ENCODE results near the gene DCC. TPM values are rescaled to one million over a fixed set of nuclear protein-coding genes. Genes with fewer than 3 reads are reported as not detected.

DCC gene
- total and polyA plus RNA-seq, 9 of the 15 experiments (the other 6 are each of a cell fraction or from before 2014, with no cell fraction given) = not detected

GRCh38 chr18:53147472-53147871, 807.5 kb downstream of the DCC start:
- POLR2A ChIA-PET = no interaction called here
- DNase-seq (ENCODE audit: extremely low read depth in 1 of 4, low spot score in 3 of 4) (no peak), FAIRE-seq (no peak), ATAC-seq (no peak)
- H3K27ac ChIP-seq (ENCODE audit: extremely low read depth, low read depth, low read length) = no peak overlapping the region
- BruUV-seq (replicated peaks) = no TSS peak
- CTCF ChIA-PET (ENCODE audit: low intra/inter-chr PET ratio) = no interaction called here
- intact Hi-C loops (cut with micrococcal nuclease) = no loop called here
- no peak overlapping the region for H3K4me2 ChIP-seq (ENCODE audit: insufficient read depth, low read length)
- H3K9me1 ChIP-seq (ENCODE audit: control insufficient read depth, insufficient read depth, low read length) = no peaks in the 10 kb centered on the region
- in situ Hi-C loops (cut with MboI) = no loop called here
- H3K9me3 ChIP-seq (replicated peaks; ENCODE audit: control insufficient read depth, insufficient read depth, low read depth, low read length) = no peaks in the 10 kb centered on the region
- H3K4me3 ChIP-seq = no peak overlapping the region
- no peaks in the 10 kb centered on the region for H3K79me2 ChIP-seq (ENCODE audit: control insufficient read depth, insufficient read depth, low read length)
- H3K36me3 ChIP-seq (ENCODE audit: control insufficient read depth, insufficient read depth, low read length) = no peaks in the 10 kb centered on the region
- no peaks in the 10 kb centered on the region for H3K4me1 ChIP-seq (replicated peaks in 1 of 2; ENCODE audit: control insufficient read depth in 2 of 2, insufficient read depth in 2 of 2, low read length in 2 of 2)
- no peaks in the 10 kb centered on the region for H3K27me3 ChIP-seq (ENCODE audit: control insufficient read depth in 2 of 2, insufficient read depth in 2 of 2, low read length in 2 of 2)
- H4K20me1 ChIP-seq (replicated peaks; ENCODE audit: control insufficient read depth, insufficient read depth, low read length) = no peaks in the 10 kb centered on the region
- H2AFZ ChIP-seq (ENCODE audit: low read depth, low read length) = no peak overlapping the region
- H3K9ac ChIP-seq (ENCODE audit: insufficient read depth in 1 of 2, low read depth in 2 of 2, low read length in 2 of 2) = no peak overlapping the region
- TF ChIP-seq MCM5 (IDR thresholded peaks at IDR 0.05; ENCODE audit: low read depth) = no peak
- no peak for TF ChIP-seq LEF1 (IDR thresholded peaks at IDR 0.05)
- no peak for TF ChIP-seq CREB3 (tag; conservative IDR thresholded peaks at IDR 0.05; ENCODE audit: low read depth)
- no peak for TF ChIP-seq ZNF449 (CRISPR knock-in tag; IDR thresholded peaks at IDR 0.05)
- no peak for TF ChIP-seq ZBTB43 (CRISPR knock-in tag; IDR thresholded peaks at IDR 0.05)
- TF ChIP-seq POLR2B (IDR thresholded peaks at IDR 0.05; ENCODE audit: low read depth, partially characterized antibody) = no peak
- no peak for TF ChIP-seq AFF4 (CRISPR knock-in tag; IDR thresholded peaks at IDR 0.05)
- TF ChIP-seq NR0B1 (IDR thresholded peaks at IDR 0.05; ENCODE audit: partially characterized antibody) = no peak
- no peak for TF ChIP-seq NR2F6 (CRISPR knock-in tag; IDR thresholded peaks at IDR 0.05)

All from K562 (cell line).